SK-N-SH (cell line): Measurements from ENCODE around the gene SUN5. TPM values are rescaled to one million over a fixed set of nuclear protein-coding genes. Genes with fewer than 3 reads are reported as not detected.

Source experiments
- CTCF ChIA-PET: fragments of 300-600, 350-600 bp; formaldehyde crosslinking; extraction: SDS; loops from one replicate; lab custom pipeline; 2021; lab: Yijun Ruan, JAX
- POLR2A ChIA-PET: fragments of 350-600 bp; sonication (Branson Sonifier 250); formaldehyde crosslinking; extraction: SDS; loops from one replicate; lab custom pipeline; 2020; ENCODE audit warnings: antibody characterized with exemption, inconsistent platforms; lab: Yijun Ruan, JAX
- DNase-seq: peaks from one replicate; pipeline ENCODE4 v3.0.0; 2012
- H2AFZ ChIP-seq: fragments of 200-600 bp; sonication (generic); 2 replicates; pipeline ENCODE4 v1.8.1; 2016; ENCODE audit warnings: antibody characterized with exemption, mild to moderate bottlenecking, low read depth
- H3F3A ChIP-seq: fragments of 200-600 bp; sonication (generic); replicated peaks from 2 replicates; pipeline ENCODE3; 2016; ENCODE audit warnings: antibody characterized with exemption, mild to moderate bottlenecking; ENCODE audit not compliant: insufficient read depth
- H3K27ac ChIP-seq, 2 experiments: fragments of 200-500 bp in 1 of 2; fragments of 200-600 bp in 1 of 2; sonication (Bioruptor generic) in 1 of 2; sonication (generic), shearing (Covaris generic) in 1 of 2; 2 replicates each; pipeline versions ENCODE4 v1.5.1 to v1.6.1; 2014 to 2016; ENCODE audit warnings: low read depth in 2 of 2, inconsistent platforms in 1 of 2, low read length in 1 of 2, mild to moderate bottlenecking in 1 of 2, mixed read lengths in 1 of 2
- H3K27me3 ChIP-seq: fragments of 200-600 bp; sonication (generic), shearing (Covaris generic); 2 replicates; pipeline ENCODE4 v1.6.1; 2016; ENCODE audit warnings: mixed run types; ENCODE audit not compliant: insufficient read depth
- H3K36me3 ChIP-seq, 2 experiments: fragments of 200-500 bp in 1 of 2; fragments of 200-600 bp in 1 of 2; sonication (Bioruptor generic) in 1 of 2; sonication (generic) in 1 of 2; replicated peaks in 1 of 2; 2 replicates each; pipeline versions ENCODE3 to v1.5.1; 2014 to 2016; ENCODE audit warnings: low read length in 1 of 2, mild to moderate bottlenecking in 1 of 2; ENCODE audit not compliant: insufficient read depth in 2 of 2, control insufficient read depth in 1 of 2
- H3K4me1 ChIP-seq, 2 experiments: fragments of 200-500 bp in 1 of 2; fragments of 200-600 bp in 1 of 2; sonication (Bioruptor generic) in 1 of 2; sonication (generic), shearing (Covaris generic) in 1 of 2; 2 replicates each; pipeline versions ENCODE4 v1.5.1 to v1.6.1; 2014 to 2016; ENCODE audit warnings: low read depth in 1 of 2, low read length in 1 of 2, mixed run types in 1 of 2; ENCODE audit not compliant: insufficient read depth in 2 of 2, control insufficient read depth in 1 of 2
- H3K4me2 ChIP-seq: fragments of 200-600 bp; sonication (generic), shearing (Covaris generic); 2 replicates; pipeline ENCODE4 v1.6.1; 2017; ENCODE audit warnings: mixed run types
- H3K4me3 ChIP-seq, 2 experiments: fragments of 200-500 bp in 1 of 2; fragments of 200-600 bp in 1 of 2; sonication (Bioruptor generic) in 1 of 2; sonication (generic), shearing (Covaris generic) in 1 of 2; 2 replicates each; pipeline versions ENCODE4 v1.5.1 to v1.8.1; 2014 to 2016; ENCODE audit warnings: low read depth in 2 of 2, inconsistent platforms in 1 of 2, low read length in 1 of 2, mild to moderate bottlenecking in 1 of 2, mixed read lengths in 1 of 2, moderate library complexity in 1 of 2
- H3K79me2 ChIP-seq: fragments of 200-600 bp; sonication (generic); 2 replicates; pipeline ENCODE4 v1.8.1; 2017; ENCODE audit warnings: mild to moderate bottlenecking; ENCODE audit not compliant: insufficient read depth
- H3K9ac ChIP-seq: fragments of 200-600 bp; sonication (generic); 2 replicates; pipeline ENCODE4 v1.6.1; 2017; ENCODE audit warnings: mixed run types
- H3K9me2 ChIP-seq: fragments of 200-600 bp; sonication (generic); 2 replicates; pipeline ENCODE4 v1.6.1; 2017; ENCODE audit warnings: mixed run types
- H3K9me3 ChIP-seq: fragments of 200-600 bp; sonication (generic); 2 replicates; pipeline ENCODE4 v1.6.1; 2017; ENCODE audit warnings: mixed run types, mild to moderate bottlenecking, moderate library complexity
- H4K20me1 ChIP-seq: fragments of 200-600 bp; sonication (generic); 2 replicates; pipeline ENCODE4 v1.6.1; 2017; ENCODE audit warnings: mild to moderate bottlenecking, mixed run types; ENCODE audit not compliant: insufficient read depth
- CTCF ChIP-seq: fragments of 200-600 bp; sonication (generic); IDR thresholded peaks from 2 replicates; pipeline ENCODE4 v1.6.1; 2017; ENCODE audit warnings: antibody characterized with exemption, mild to moderate bottlenecking, moderate library complexity
- EP300 ChIP-seq, 2 experiments: IDR thresholded peaks; 2 replicates each; pipeline versions ENCODE4 v1.4.0 to v1.6.1; 2012; ENCODE audit warnings: borderline replicate concordance in 1 of 2, low read depth in 1 of 2, low read length in 1 of 2
- EZH2phosphoT487 ChIP-seq: fragments of 200-600 bp; sonication (generic); IDR thresholded peaks from 2 replicates; pipeline ENCODE4 v1.6.1; 2017; ENCODE audit warnings: low read depth, mixed run types, mild to moderate bottlenecking, antibody characterized with exemption, moderate library complexity, borderline replicate concordance
- FOXM1 ChIP-seq: IDR thresholded peaks from 2 replicates; pipeline ENCODE4 v1.4.0; 2012; ENCODE audit warnings: low read depth, mild to moderate bottlenecking
- GABPA ChIP-seq: IDR thresholded peaks from 2 replicates; pipeline ENCODE4 v1.4.0; 2012; ENCODE audit warnings: low read depth, mild to moderate bottlenecking
- GATA2 ChIP-seq: sonication (generic); formaldehyde crosslinking; IDR thresholded peaks from 2 replicates; pipeline ENCODE4 v1.5.0; 2020; ENCODE audit warnings: mild to moderate bottlenecking, missing genetic modification reagents
- MAX ChIP-seq: IDR thresholded peaks from 2 replicates; pipeline ENCODE4 v1.4.0; 2012; ENCODE audit warnings: low read depth
- MEF2A ChIP-seq: IDR thresholded peaks from 2 replicates; pipeline ENCODE4 v1.4.0; 2012; ENCODE audit warnings: low read depth, borderline replicate concordance
- NFIC ChIP-seq: IDR thresholded peaks from 2 replicates; pipeline ENCODE4 v1.4.0; 2012; ENCODE audit warnings: borderline replicate concordance
- RAD21 ChIP-seq: IDR thresholded peaks from 2 replicates; pipeline ENCODE4 v1.6.1; 2012; ENCODE audit warnings: mild to moderate bottlenecking, low read length
- RCOR1 ChIP-seq: fragments of 150-350 bp; IDR thresholded peaks from 2 replicates; pipeline ENCODE4 v1.6.1; 2017; ENCODE audit warnings: antibody characterized with exemption, low read length
- REST ChIP-seq: IDR thresholded peaks from 2 replicates; pipeline ENCODE4 v1.6.1; 2012; ENCODE audit warnings: mild to moderate bottlenecking, low read depth, low read length, moderate library complexity
- RFX5 ChIP-seq: IDR thresholded peaks from 2 replicates; pipeline ENCODE4 v1.6.1; 2012; ENCODE audit warnings: mild to moderate bottlenecking, improper control_type of control experiment, low read length
- SIN3A ChIP-seq: IDR thresholded peaks from 2 replicates; pipeline ENCODE4 v1.6.1; 2012; ENCODE audit warnings: low read depth, mild to moderate bottlenecking, low read length, moderate library complexity, borderline replicate concordance
- TAF1 ChIP-seq: IDR thresholded peaks from 2 replicates; pipeline ENCODE4 v1.6.1; 2012; ENCODE audit warnings: low read depth, mild to moderate bottlenecking, low read length, moderate library complexity, borderline replicate concordance
- USF1 ChIP-seq: IDR thresholded peaks from 2 replicates; pipeline ENCODE4 v1.4.0; 2012; ENCODE audit warnings: low read depth, borderline replicate concordance
- WGBS: methylation state at CpG from one replicate; pipeline ENCODE4 v1.1.6; 2017; ENCODE audit warnings: low lambda C conversion rate; 5-methylcytosine and 5-hydroxymethylcytosine counted together
- polyA plus RNA-seq, 3 experiments: library from polyadenylated mRNA; depleted of rRNA; stranded (reverse); fragments of >200 nt; gene quantifications; 2 replicates each; pipeline ENCODE4 v1.2.3, GENCODE V29; 2012

SUN5 gene
- polyA plus RNA-seq, 1 of the 3 experiments (the other 2 are of a cell fraction), result not detected

- no peak for TF ChIP-seq REST
- TF ChIP-seq TAF1, result no peak
- no peak for TF ChIP-seq USF1
- TF ChIP-seq SIN3A, result no peak
- TF ChIP-seq EP300 (IDR thresholded peaks at IDR 0.05; ENCODE audit: borderline replicate concordance in 1 of 2, low read depth in 1 of 2, low read length in 1 of 2), result no peak
- TF ChIP-seq CTCF, result no peak
- TF ChIP-seq, all 33 proteins: peak for 0
Measured at GRCh38 chr20:32960222-32960518, 44.1 kb downstream of the SUN5 start (continued).

- POLR2A ChIA-PET, result no interaction called here
- TF ChIP-seq RAD21, result no peak
- no peak for TF ChIP-seq RFX5
- TF ChIP-seq MAX, result no peak
- no peak for TF ChIP-seq EZH2phosphoT487
- TF ChIP-seq FOXM1, result no peak
- TF ChIP-seq GABPA, result no peak
- no peak for TF ChIP-seq NFIC
- no peak for TF ChIP-seq USF1
- no peak for TF ChIP-seq GATA2 (CRISPR knock-in tag)
- TF ChIP-seq MEF2A, result no peak
- TF ChIP-seq RCOR1, result no peak
- Histone ChIP-seq H3K4me2 (no peak overlapping the region), H3K27ac (no peak overlapping the region), H3K9ac (no peak overlapping the region), H3K79me2 (no peaks in the 10 kb centered on the region), H3K4me3 (no peak overlapping the region), H3K4me1 (no peaks in the 10 kb centered on the region), H3K9me3 (no peaks in the 10 kb centered on the region; the same call in 1 of the 2 replicates), H2AFZ (no peak overlapping the region), H3K27me3 (peaks cover 25% of the 10 kb centered on the region), H3K9me2 (no peaks in the 10 kb centered on the region), H4K20me1 (no peaks in the 10 kb centered on the region), H3K36me3 (no peaks in the 10 kb centered on the region), H3F3A (no peaks in the 10 kb centered on the region)
- DNase-seq, result no peak
- WGBS, result 7% methylated on average over 6 of the region's 14 CpGs
- CTCF ChIA-PET, result interaction anchor here (0.9 kb wide), 1 partner anchor 14 kb away, joined by 3 read pairs; no protein-coding TSS in a partner anchor
Measured at GRCh38 chr20:32959351-32960221, 44.6 kb downstream of the SUN5 start.
